K562 (cell line): Measurements from ENCODE around the gene LEMD1. TPM values are rescaled to one million over a fixed set of nuclear protein-coding genes. Genes with fewer than 3 reads are reported as not detected.
A peak's percentile ranks its signal among the peaks of the same experiment; 100 is the strongest.

ENCODE experiments used
- ASH1L ChIP-seq: fragments of 450-650 bp; IDR thresholded peaks from 2 replicates; pipeline ENCODE4 v1.6.1; 2018; ENCODE audit warnings: borderline replicate concordance, mild to moderate bottlenecking, low read depth; ENCODE audit not compliant: partially characterized antibody
- CREBBP ChIP-seq: IDR thresholded peaks from one replicate; pipeline ENCODE4 v1.6.1; 2012; ENCODE audit warnings: low read depth, mild to moderate bottlenecking, control low read depth, inconsistent platforms, low read length
- CTCFL ChIP-seq: IDR thresholded peaks from 2 replicates; pipeline ENCODE4 v1.6.1; 2011; ENCODE audit warnings: borderline replicate concordance, low read depth, mild to moderate bottlenecking, moderate library complexity, low read length; ENCODE audit not compliant: insufficient read depth, poor library complexity, severe bottlenecking
- DACH1 ChIP-seq: fragments of 450-650 bp; IDR thresholded peaks from 2 replicates; pipeline ENCODE4 v1.6.1; 2018; ENCODE audit not compliant: partially characterized antibody
- ELF4 ChIP-seq: fragments of 450-650 bp; formaldehyde crosslinking; IDR thresholded peaks from 2 replicates; pipeline ENCODE4 v1.4.0; 2022; ENCODE audit warnings: missing genetic modification characterization
- GMEB1 ChIP-seq: fragments of 250-450 bp; sonication (Bioruptor Pico); IDR thresholded peaks from 2 replicates; pipeline ENCODE4 v1.4.0; 2020; ENCODE audit warnings: mild to moderate bottlenecking
- HMG20A ChIP-seq: fragments of 450-650 bp; formaldehyde crosslinking; conservative IDR thresholded peaks from 2 replicates; pipeline ENCODE4 v1.4.0; 2020; ENCODE audit warnings: mild to moderate bottlenecking, mixed read lengths
- KDM1A ChIP-seq, 2 experiments: fragments of 450-650 bp; IDR thresholded peaks; 2 replicates each; pipeline ENCODE4 v1.6.1; 2016; ENCODE audit warnings: mild to moderate bottlenecking in 2 of 2
- KLF16 ChIP-seq: IDR thresholded peaks from 2 replicates; pipeline ENCODE4 v1.6.1; 2016; ENCODE audit warnings: antibody characterized with exemption
- MED1 ChIP-seq: sonication (generic); formaldehyde crosslinking; IDR thresholded peaks from 2 replicates; pipeline ENCODE4 v1.8.1; 2023; ENCODE audit warnings: missing genetic modification reagents, borderline replicate concordance
- MLX ChIP-seq, 2 experiments: fragments of 450-650 bp in 1 of 2; sonication (generic) in 1 of 2; formaldehyde crosslinking; conservative IDR thresholded peaks; 2 replicates each; pipeline versions ENCODE4 v1.4.0 to v1.8.1; 2020 to 2022; ENCODE audit warnings: mild to moderate bottlenecking in 1 of 2, missing genetic modification reagents in 1 of 2
- NCOA6 ChIP-seq: fragments of 450-650 bp; IDR thresholded peaks from 2 replicates; pipeline ENCODE4 v1.6.1; 2017; ENCODE audit warnings: mild to moderate bottlenecking
- NFYB ChIP-seq: IDR thresholded peaks from 2 replicates; pipeline ENCODE4 v1.6.1; 2011; ENCODE audit warnings: mild to moderate bottlenecking, moderate library complexity; ENCODE audit not compliant: insufficient read length; ENCODE audit errors: extremely low read depth
- PTRF ChIP-seq: fragments of 450-650 bp; IDR thresholded peaks from 2 replicates; pipeline ENCODE4 v1.6.1; 2016; ENCODE audit warnings: mild to moderate bottlenecking, missing genetic modification characterization, missing compliant biosample characterization
- SREBF2 ChIP-seq: sonication (generic); formaldehyde crosslinking; IDR thresholded peaks from 2 replicates; pipeline ENCODE4 v1.4.0; 2020; ENCODE audit warnings: mild to moderate bottlenecking, missing genetic modification reagents
- TAF7 ChIP-seq: fragments of 450-650 bp; IDR thresholded peaks from 2 replicates; pipeline ENCODE4 v1.6.1; 2016; ENCODE audit warnings: missing genetic modification characterization, missing compliant biosample characterization
- U2AF1 ChIP-seq: fragments of 200-400 bp; formaldehyde crosslinking; optimal IDR thresholded peaks from 2 replicates; pipeline ENCODE3; 2017; ENCODE audit warnings: mild to moderate bottlenecking, low read depth, low read length, moderate library complexity
- YBX1 ChIP-seq: fragments of 450-650 bp; IDR thresholded peaks from 2 replicates; pipeline ENCODE4 v1.7.1; 2016; ENCODE audit warnings: mild to moderate bottlenecking
- ZNF12 ChIP-seq: sonication (generic); formaldehyde crosslinking; IDR thresholded peaks from 2 replicates; pipeline ENCODE4 v1.4.0; 2020; ENCODE audit warnings: mild to moderate bottlenecking, missing genetic modification reagents
- ZNF134 ChIP-seq: fragments of 250-450 bp; sonication (Bioruptor Pico); conservative IDR thresholded peaks from 2 replicates; pipeline ENCODE4 v1.4.0; 2020
- ZNF347 ChIP-seq: fragments of 450-650 bp; formaldehyde crosslinking; IDR thresholded peaks from 2 replicates; pipeline ENCODE4 v1.4.0; 2020; ENCODE audit warnings: low read depth, mild to moderate bottlenecking, moderate library complexity
- ZSCAN32 ChIP-seq: fragments of 450-650 bp; formaldehyde crosslinking; IDR thresholded peaks from 2 replicates; pipeline ENCODE4 v1.4.0; 2020; ENCODE audit warnings: mild to moderate bottlenecking, moderate library complexity
- polyA plus RNA-seq, 8 experiments: library from polyadenylated mRNA; depleted of rRNA in 4 of 8; stranded (reverse) in 5 of 8; unstranded in 3 of 8; fragments of >200 nt; fragmentation: Nextera tagmentation in 2 of 8; fragmentation: Illumina TruSeq in 1 of 8; extraction: Ambion mirVana in 2 of 8; extraction: Trizol in 1 of 8; gene quantifications; 2 replicates each; pipeline versions ENCODE4 v1.2.1 to v1.2.3, GENCODE V29; 2011 to 2014; ENCODE audit warnings: inconsistent platforms in 1 of 8, missing spikeins in 1 of 8
- total RNA-seq, 7 experiments: library from RNA; depleted of rRNA in 6 of 7; stranded (reverse); fragments of >200 nt in 6 of 7; fragmentation: Illumina TruSeq in 2 of 7; extraction: Trizol in 2 of 7; gene quantifications; 2 replicates each; pipeline versions ENCODE4 v1.2.1 to v1.2.3, GENCODE V29; 2011 to 2021; ENCODE audit warnings: low replicate concordance in 1 of 7

Gene LEMD1
- total and polyA plus RNA-seq, 9 of the 15 experiments (the other 6 are each of a cell fraction or from before 2014, with no cell fraction given) = 0.11 to 2.4 (median 0.57) TPM; not detected in 1

- TF ChIP-seq GMEB1 = no peak
- no peak for TF ChIP-seq NCOA6
- no peak for TF ChIP-seq ZNF347 (CRISPR knock-in tag)
- TF ChIP-seq NFYB = no peak
- TF ChIP-seq ZNF134 (CRISPR knock-in tag) = no peak
- no peak for TF ChIP-seq ZSCAN32
- TF ChIP-seq KDM1A (IDR thresholded peaks at IDR 0.05) = peak; percentile 37 to 53; a peak in 2 of 4 replicates
- no peak for TF ChIP-seq KLF16
- TF ChIP-seq MED1 = no peak
- no peak for TF ChIP-seq TAF7 (tag)
- no peak for TF ChIP-seq DACH1
- no peak for TF ChIP-seq PTRF (tag)
- no peak for TF ChIP-seq MLX (CRISPR knock-in tag; conservative IDR thresholded peaks at IDR 0.05)
- no peak for TF ChIP-seq HMG20A (CRISPR knock-in tag)
- TF ChIP-seq ZNF12 (CRISPR knock-in tag) = no peak
- no peak for TF ChIP-seq SREBF2 (CRISPR knock-in tag)
- TF ChIP-seq YBX1 = no peak
- TF ChIP-seq ASH1L = no peak
- no peak for TF ChIP-seq ELF4 (CRISPR knock-in tag)
- no peak for TF ChIP-seq U2AF1
- TF ChIP-seq CTCFL = no peak
- TF ChIP-seq CREBBP = no peak
Measured at GRCh38 chr1:205344066-205344928, 77.6 kb downstream of the LEMD1 start (continued).
